Type B pancreatic cell (in vitro differentiated cells): ENCODE measurements around the gene CHCHD6. TPM values are rescaled to one million over a fixed set of nuclear protein-coding genes. Genes with fewer than 3 reads are reported as not detected.

ENCODE experiments used
- DNase-seq: peaks from one replicate; pipeline ENCODE4 v3.0.0; 2021; ENCODE audit warnings: mixed read lengths; ENCODE audit not compliant: unreplicated experiment; ENCODE audit errors: extremely low spot score
- H3K27ac Mint-ChIP-seq: 2 replicates; pipeline ENCODE4 v1.8.0; 2021; ENCODE audit warnings: mild to moderate bottlenecking, mixed read lengths
- H3K27me3 Mint-ChIP-seq: 2 replicates; pipeline ENCODE4 v1.8.0; 2021; ENCODE audit warnings: mixed read lengths
- H3K36me3 Mint-ChIP-seq: 2 replicates; pipeline ENCODE4 v1.8.0; 2021; ENCODE audit warnings: mixed read lengths
- H3K4me1 Mint-ChIP-seq: one replicate; pipeline ENCODE4 v1.8.0; 2021; ENCODE audit warnings: mixed read lengths; ENCODE audit not compliant: unreplicated experiment
- H3K4me3 Mint-ChIP-seq: 2 replicates; pipeline ENCODE4 v1.8.0; 2021; ENCODE audit warnings: mild to moderate bottlenecking, mixed read lengths
- H3K9me3 Mint-ChIP-seq: 2 replicates; pipeline ENCODE4 v1.8.0; 2021; ENCODE audit warnings: mixed read lengths
- total RNA-seq: library from RNA; stranded (reverse); gene quantifications from 2 replicates; pipeline ENCODE4 v1.2.1, GENCODE V29; 2021; ENCODE audit warnings: low replicate concordance
- TF ChIP-seq, protein P1 (sequence below): fragments of 200-600 bp; sonication (generic); conservative IDR thresholded peaks from 2 replicates; pipeline ENCODE4 v1.5.0; 2021; ENCODE audit warnings: antibody characterized with exemption, mild to moderate bottlenecking

The CHCHD6 gene
- total RNA-seq, 1 donor from 2014 or later, result 17.5 TPM

- H3K36me3 Mint-ChIP-seq, result peaks cover 6% of the 10 kb centered on the region
- no peak overlapping the region for H3K4me3 Mint-ChIP-seq
- H3K9me3 Mint-ChIP-seq, result no peaks in the 10 kb centered on the region
- H3K27me3 Mint-ChIP-seq, result no peaks in the 10 kb centered on the region
- H3K4me1 Mint-ChIP-seq, result no peaks in the 10 kb centered on the region
- no peak overlapping the region for H3K27ac Mint-ChIP-seq
- DNase-seq, result peak; percentile 25
- TF ChIP-seq, protein P1, sequence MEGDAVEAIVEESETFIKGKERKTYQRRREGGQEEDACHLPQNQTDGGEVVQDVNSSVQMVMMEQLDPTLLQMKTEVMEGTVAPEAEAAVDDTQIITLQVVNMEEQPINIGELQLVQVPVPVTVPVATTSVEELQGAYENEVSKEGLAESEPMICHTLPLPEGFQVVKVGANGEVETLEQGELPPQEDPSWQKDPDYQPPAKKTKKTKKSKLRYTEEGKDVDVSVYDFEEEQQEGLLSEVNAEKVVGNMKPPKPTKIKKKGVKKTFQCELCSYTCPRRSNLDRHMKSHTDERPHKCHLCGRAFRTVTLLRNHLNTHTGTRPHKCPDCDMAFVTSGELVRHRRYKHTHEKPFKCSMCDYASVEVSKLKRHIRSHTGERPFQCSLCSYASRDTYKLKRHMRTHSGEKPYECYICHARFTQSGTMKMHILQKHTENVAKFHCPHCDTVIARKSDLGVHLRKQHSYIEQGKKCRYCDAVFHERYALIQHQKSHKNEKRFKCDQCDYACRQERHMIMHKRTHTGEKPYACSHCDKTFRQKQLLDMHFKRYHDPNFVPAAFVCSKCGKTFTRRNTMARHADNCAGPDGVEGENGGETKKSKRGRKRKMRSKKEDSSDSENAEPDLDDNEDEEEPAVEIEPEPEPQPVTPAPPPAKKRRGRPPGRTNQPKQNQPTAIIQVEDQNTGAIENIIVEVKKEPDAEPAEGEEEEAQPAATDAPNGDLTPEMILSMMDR, result no peak
Observed at GRCh38 chr3:126865736-126866135, 161.7 kb downstream of the CHCHD6 start.

- peak; percentile 8 for DNase-seq
- TF ChIP-seq, protein P1, result no peak
- Mint-ChIP-seq H3K4me1 (no peaks in the 10 kb centered on the region), H3K9me3 (no peaks in the 10 kb centered on the region), H3K27ac (no peak overlapping the region), H3K4me3 (no peak overlapping the region), H3K27me3 (no peaks in the 10 kb centered on the region), H3K36me3 (peaks cover 6% of the 10 kb centered on the region)
Observed at GRCh38 chr3:126866175-126866759, 162.2 kb downstream of the CHCHD6 start.

DNA sequence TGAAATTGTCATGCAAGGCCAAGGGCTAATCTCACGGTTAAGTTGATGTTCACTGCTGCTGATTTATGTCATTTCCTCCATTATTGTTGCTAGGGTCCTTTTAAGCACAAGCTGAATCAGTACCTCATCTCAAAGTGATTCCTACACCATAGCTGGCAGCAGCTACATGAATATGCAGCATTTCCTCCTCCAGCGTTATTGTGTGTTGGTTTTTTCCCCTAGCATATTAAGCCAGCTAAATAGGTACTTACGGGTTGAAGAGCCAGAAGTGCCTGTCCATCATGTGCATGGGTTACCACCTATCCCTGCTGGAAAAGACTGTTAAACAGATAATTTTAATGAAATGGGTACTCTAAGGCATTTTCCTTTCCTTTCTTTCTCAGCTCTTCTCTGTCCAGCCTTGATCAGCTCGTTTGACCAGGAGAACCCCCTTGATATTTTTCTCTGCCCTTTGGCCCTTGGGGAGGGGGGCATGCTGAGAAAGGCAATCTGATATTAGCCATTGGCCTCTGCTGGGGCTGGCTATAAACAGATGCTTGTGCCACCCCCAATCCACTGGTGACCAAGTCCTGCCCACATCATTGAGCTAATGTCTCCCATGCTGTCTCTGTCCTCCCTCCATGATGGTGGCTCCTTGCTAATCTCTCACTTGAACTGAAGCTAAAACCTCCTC lies 163.3 kb downstream of the CHCHD6 start:
- H3K4me1 Mint-ChIP-seq, result no peaks in the 10 kb centered on the region
- no peaks in the 10 kb centered on the region for H3K27me3 Mint-ChIP-seq
- H3K9me3 Mint-ChIP-seq, result no peaks in the 10 kb centered on the region
- no peak overlapping the region for H3K27ac Mint-ChIP-seq
- TF ChIP-seq, protein P1, result no peak
- DNase-seq, result peak; percentile 25
- no peak overlapping the region for H3K4me3 Mint-ChIP-seq
- peaks cover 6% of the 10 kb centered on the region for H3K36me3 Mint-ChIP-seq

- Mint-ChIP-seq H3K4me1 (peaks cover 2% of the 10 kb centered on the region), H3K9me3 (no peaks in the 10 kb centered on the region), H3K27ac (no peak overlapping the region), H3K27me3 (no peaks in the 10 kb centered on the region), H3K4me3 (no peak overlapping the region), H3K36me3 (peaks cover 6% of the 10 kb centered on the region)
- TF ChIP-seq, protein P1, result no peak
- peak; percentile 47 for DNase-seq
Observed at GRCh38 chr3:126867863-126868200, 163.8 kb downstream of the CHCHD6 start.

DNA sequence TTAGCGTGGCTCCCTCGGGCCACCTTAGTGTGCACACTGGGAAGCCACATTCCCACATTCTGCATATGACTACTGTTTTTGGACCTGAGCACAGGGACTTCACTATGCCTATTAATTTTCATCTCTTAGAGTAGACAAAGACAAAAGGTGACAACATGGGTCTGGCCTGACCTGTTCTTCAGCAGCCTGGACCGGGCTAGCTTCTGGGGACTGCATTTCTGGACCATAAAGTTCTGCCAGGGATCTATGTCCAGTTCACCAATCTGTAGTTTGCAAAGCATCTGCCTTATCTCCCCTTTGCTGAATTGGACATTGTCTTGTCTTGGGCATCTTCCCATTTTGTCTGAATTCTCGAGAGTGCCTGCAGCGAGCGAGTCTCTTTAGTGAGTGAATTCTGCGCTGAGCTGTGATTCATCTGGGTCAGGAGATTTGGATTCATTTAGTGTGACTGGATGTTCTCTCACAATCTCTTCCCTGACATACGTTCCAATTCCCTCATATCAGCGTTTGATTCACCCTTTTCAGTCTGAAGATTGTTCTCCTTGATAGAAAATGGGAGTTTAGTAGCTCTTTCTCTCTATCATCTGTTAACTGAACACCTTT lies 166.7 kb downstream of the CHCHD6 start:
- DNase-seq, result no peak
- H3K27me3 Mint-ChIP-seq, result no peaks in the 10 kb centered on the region
- TF ChIP-seq, protein P1, result no peak

More for the DNA sequence above, 166.7 kb downstream of the CHCHD6 start:
- H3K36me3 Mint-ChIP-seq, result peaks cover 5% of the 10 kb centered on the region
- H3K9me3 Mint-ChIP-seq, result no peaks in the 10 kb centered on the region
- no peak overlapping the region for H3K4me3 Mint-ChIP-seq
- no peak overlapping the region for H3K27ac Mint-ChIP-seq
- H3K4me1 Mint-ChIP-seq, result peaks cover 4% of the 10 kb centered on the region
